CD4-positive, alpha-beta T cell treated with Interleukin-1 beta for 1 hour (primary cell): ENCODE data around the gene VPS25.
"Not testable (repeated sequence)": the region's sequence is repeated elsewhere in the genome, so short reads cannot be mapped to it uniquely, and the experiment has no call there.

Source experiments
- DNase-seq, 2 donors: peaks; one replicate each; pipeline ENCODE4 v3.0.0-alpha.2; 2020 to 2022

VPS25 gene

DNA sequence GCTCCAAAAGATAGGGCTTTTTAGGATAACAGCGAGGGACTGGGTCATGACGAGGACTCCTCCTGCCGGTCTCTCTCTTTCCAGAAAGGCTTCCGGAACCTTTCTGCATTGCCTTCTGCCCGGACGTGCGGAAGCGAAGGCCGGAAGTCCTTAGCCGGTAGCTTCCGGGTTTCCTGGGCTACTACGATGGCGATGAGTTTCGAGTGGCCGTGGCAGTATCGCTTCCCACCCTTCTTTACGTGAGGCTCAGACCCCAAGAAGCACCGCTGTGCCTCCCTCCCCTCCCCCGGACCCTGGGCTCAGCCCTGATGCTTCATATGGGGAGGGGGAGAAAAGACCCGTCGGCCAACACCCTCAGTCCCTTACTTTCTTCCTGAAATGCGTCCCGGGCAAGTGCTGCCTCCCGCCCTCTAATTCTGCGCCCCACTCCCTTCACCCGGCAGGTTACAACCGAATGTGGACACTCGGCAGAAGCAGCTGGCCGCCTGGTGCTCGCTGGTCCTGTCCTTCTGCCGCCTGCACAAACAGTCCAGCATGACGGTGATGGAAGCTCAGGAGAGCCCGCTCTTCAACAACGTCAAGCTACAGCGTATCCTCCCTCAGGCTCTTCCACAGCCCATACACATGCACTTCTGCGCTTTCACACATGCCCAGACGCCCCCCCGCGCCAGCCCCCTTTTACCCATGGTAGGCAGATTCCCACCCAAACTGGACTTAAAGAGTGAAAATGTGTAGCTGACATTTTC, at the start of gene VPS25:
VPS25 (plus strand) TSS at position 160 of the 746 bp plus-strand sequence; CDS start at position 187, 27 bp downstream.
- peak; percentile 77 to 85 for DNase-seq

DNA sequence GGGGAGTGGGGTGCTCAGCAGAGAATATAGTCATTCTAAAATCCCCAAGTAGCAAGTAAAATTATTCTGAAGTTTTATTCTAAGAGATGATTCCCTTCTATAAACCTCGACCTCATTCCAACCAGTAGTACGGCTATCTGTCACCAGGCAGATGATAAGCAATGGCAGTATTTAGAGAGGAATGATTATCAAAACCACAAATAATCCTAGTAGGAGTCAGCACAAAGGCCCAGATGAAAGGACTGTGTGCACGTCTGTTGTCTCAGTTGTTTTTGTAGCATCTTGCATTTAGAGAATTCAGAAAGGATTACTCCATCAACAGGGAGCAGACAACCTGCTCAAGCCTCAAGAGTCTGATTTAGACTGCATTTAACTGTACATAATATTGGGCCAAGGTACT, 49.6 kb upstream of the VPS25 start:
- no peak for DNase-seq

DNA sequence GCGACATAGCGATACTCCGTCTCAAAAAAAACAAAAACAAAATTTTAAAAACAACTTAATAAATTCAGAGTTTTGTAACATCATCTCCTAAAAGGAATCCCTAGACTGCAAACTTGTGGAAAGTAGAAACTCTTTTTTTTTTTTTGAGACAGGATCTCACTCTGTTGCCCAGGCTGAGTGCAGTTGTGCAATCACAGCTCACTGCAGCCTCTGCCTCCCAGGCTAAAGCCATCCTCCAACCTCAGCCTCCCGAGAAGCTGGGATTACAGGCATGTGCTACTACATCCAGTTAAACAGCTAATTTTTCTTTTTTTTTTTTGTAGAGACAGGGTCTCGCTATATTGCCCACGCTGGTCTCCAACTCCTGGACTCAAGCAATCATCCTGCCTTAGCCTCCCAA, 48.1 kb upstream of the VPS25 start:
- DNase-seq = no peak

DNA sequence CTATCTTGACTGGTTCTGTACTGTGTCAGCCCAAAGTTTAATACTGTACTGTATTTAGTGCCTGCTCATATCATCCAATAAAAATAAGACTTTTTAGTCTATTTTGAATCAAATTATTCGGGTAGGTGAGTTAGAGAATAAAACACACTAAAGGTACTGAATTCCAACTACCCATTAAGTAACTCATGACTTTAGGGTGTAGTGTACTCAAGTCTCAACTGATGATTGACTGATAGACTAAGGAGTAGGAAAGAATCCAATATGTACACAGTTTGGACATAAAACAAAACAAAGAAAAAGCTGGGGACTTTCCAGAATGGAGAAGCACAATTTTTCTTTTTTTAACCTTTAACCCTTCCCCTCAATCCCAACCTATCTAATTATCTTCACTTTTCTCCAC, 32.5 kb upstream of the VPS25 start:
- no peak for DNase-seq

DNA sequence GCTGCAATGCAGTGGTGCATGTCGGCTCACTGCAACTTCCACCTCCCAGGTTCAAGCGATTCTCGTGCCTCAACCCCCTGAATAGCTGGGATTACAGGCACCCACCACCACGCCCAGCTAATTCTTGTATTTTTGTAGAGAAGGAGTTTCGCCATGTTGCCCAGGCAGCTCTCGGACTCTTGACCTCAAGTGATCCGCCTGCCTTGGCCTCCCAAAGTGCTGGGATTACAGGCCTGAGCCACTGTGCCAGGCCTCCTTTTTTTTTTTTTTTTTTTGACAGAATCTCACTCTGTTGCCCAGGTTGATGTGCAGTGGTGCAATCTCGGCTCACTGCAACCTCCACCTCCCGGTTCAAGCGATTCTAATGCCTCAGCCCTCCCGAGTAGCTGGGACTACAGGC, 30.3 kb upstream of the VPS25 start:
- DNase-seq = not testable (repeated sequence)

DNA sequence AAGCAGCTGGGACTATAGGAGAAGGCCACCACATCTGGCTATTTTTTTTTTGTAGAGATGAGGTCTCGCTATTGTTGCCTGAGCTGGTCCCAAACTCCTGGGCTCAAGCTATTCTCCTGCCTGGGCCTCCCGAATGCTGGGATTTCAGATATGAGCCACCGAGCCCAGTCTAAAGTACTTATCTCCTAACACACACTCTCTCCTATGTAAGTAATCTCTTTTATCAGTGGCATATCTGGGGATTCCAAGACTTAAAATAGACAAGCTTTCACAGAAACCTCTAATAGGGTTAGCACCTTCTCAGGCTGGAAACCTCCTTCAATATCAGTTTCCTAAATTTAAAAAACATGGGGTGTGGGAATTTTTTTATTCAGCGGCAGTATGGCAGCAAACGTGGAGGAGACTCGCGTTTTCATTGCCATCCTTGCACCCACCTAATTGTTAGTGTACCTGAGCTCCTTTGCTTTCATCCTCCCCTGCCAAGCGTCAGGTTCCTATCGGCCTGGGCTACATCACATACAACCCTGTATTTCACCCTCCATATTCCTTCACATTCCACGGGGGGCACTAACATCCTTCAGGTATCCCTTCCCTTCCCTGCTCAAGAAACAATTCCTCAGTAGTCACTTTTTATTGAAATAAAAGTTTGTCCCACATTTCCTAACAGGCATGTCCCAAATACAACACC, 29.5 kb upstream of the VPS25 start:
- DNase-seq = no peak

DNA sequence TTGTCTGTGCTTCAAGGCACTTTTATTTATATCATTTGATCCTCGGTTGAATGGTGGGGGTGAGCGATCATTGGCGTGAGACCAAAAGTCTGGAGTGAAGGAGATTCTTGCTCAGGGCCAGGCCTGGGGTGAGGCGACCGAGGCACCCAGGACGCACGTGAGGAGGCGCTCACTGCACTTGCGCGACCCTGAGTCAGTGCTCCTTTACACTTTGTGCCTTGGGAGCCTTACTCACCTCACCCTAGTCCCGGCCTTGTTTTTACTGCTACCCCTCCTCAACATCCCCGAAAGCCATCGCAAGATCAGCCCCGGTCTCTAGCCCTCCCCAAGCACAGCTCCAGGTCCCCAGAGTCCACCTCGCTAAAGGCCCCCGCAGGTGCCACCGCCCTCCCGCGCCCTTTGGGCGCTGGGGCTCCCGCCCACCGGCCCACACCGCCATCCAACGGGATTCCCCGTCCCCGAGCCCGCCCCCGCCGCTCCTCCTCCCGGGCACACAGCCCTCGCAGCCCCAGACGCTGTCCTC, 28.9 kb upstream of the VPS25 start:
- DNase-seq = peak in 1 of 2 donors; percentile 68

DNA sequence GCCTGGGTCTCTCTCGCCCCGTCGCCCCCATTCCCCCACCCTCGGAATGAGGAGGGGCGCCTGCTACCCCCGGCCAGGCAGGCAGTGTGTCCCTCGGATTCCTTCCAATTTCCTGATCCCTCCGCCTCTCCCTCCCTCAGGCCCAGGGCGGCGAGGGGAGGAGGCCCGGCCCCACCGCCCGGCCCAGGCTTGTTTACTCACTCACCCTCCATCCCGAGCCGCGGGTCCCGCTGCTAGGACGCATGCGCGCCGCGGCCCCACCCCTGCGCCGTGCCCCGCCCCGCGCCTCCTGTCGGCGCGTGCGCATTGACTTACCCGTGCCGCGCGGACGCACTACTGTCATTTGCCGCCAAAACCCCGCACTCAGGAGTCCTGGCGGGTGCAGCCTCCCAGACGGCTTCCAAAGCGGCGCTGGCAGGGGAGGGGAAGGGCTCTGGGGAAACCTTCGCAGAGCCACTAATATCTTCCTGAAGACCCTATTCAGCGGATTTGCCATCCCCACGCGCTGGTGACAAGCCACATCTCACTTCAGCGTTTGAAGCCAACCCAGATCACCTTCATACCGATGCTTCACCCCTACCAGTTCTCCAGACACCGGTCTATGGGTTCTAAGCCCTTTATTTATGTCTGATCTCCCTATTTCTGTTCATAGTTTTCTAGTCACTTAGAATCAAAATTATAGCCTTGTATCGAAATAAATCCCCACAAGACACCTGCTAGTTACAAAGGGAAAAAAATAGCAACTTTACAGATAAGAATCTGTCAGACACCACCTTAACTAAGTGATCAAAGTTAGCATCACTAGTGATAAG, 28.2 kb upstream of the VPS25 start, which contains the start of gene EZH1:
EZH1 (minus strand) TSS at position 235 of the 812 bp plus-strand sequence. CDS start 16,099 bp downstream, outside the sequence.
- DNase-seq = peak; percentile 94

DNA sequence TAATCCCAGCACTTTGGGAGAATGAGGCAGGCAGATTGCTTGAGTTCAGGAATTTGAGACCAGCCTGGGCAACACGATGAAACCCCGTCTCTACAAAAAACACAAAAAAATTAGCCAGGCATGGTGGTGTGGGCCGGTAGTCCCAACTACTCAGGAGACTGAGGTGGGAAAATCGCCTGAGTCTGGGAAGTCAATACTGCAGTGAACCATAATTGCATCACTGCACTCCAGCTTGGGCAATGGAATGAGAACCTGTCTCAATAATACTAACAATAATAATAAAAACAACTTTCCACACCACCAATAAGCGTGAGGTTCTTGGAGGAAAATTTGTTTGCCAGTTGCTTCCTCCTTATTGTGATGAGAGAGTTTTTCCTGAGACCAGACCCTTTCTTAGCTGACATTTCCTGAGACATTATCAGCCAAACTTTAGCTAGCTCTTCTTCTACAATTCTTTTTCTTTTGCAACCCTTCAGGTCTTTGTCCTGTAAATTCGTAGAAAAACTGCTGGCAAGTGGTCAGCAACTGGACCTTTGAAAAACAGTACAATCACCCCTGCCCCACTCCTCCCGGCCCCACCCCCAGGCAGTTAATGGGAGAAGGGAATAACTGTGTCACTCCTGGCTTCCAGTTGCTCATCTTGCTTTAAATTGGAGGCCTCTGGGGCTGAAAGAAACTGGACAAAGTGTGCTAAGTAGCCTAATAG, 24.9 kb upstream of the VPS25 start:
- no peak for DNase-seq

DNA sequence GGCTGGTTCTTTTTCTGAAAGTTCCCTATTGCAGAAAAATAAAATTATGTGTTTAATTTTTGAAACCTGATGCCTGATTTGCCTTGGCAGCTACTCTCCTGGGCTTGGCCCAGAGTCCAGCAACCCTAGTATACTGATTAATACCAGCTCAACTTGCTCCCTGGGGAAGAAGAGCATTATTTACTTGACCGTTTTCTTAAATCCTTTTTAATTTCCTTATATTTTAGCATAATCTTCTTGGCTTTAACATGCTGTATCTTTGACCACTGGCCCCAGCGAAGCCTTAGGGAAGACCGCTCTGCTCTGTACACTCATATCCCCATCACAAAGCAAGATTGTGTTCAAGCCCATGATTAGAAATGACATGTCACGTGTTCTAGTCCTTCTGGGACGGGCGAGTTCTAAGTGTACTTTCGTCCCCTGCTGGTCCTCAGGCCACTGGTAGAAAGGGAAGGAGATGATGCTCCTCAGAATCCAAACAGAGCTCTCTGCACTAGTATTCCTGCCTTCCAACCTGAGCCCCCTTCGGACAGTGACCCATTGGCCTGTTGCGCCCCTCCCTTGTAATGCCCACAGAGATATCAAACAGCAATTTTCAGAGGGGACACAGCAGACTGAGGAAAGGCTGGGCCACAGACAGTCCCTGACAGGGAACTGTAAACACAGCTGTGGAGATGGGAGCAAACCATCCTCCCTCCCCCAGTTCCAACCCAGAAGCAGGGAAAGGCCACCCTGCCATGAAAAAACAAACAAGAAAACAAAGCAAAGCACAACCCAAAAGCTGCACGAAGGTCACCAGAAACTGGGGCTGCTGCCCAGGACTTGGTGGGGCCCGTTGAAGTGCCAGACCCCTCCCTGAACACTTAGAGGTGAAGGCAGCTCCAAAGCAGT, 24.1 kb upstream of the VPS25 start:
- DNase-seq = no peak

DNA sequence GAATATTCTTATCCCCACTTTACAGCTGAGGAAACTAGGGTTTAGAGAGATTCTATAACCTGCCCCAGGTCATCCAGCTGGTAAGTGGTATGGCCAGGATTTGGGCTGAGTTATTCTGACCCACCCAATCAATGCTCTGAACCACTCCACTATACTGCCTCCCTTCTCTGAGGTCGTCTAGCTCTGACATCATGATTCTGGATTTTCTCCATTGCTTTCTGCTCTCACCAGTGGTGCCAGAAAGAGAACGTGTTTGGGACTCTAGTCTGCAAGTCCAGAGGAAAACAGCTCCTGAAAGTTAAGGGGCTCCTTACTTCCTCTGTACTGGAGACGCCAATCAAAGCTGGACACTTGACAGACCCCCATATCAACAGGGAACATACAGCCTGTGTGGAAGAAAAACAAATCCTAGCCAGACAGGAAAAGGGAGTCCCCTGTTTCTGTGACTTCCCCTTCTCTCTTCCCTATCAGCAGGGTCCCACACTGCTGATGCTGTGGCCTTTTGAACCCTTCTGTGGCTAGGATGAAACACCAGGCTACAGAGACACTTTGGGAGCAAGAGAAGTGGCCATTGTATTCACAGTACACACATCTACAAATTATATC, 22.4 kb upstream of the VPS25 start:
- peak in 1 of 2 donors; percentile 5 for DNase-seq

DNA sequence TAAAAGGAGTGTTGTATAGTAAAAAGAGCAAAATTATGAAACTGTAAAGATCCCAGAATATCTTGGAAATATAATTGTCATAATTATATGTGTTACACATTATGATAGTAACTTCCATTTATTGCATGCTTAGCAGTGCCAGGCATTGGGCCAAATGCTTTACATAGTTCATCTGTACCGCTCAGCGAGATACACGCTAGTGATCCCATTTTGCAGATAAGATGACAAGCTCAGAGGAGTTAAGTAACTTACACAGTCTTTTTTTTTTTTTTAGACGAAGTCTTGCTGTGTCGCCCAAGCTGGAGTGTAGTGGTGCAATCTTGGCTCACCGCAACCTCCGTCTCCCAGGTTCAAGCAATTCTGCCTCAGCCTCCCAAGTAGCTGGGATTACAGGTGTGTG, 21.6 kb upstream of the VPS25 start:
- DNase-seq = no peak

DNA sequence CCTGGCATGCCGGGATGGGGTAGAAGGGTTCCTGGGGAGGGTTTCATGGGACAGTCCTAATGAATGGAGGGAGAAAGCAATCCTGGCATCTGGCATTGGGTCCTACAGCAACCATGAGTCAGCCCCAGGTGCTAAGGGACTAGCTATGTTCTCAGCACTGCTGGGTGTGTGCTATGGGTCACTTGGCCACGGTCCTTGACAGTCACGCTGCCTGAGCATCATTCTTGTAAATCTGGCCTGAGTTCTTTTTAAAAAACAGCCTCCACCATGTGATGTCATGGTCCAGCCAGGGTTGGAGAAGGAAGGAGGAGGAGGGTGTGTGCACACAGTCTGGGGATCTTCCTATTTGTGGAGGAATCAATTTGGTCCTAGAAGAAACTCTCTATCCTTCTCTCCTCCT, 18.5 kb upstream of the VPS25 start:
- DNase-seq = no peak

DNA sequence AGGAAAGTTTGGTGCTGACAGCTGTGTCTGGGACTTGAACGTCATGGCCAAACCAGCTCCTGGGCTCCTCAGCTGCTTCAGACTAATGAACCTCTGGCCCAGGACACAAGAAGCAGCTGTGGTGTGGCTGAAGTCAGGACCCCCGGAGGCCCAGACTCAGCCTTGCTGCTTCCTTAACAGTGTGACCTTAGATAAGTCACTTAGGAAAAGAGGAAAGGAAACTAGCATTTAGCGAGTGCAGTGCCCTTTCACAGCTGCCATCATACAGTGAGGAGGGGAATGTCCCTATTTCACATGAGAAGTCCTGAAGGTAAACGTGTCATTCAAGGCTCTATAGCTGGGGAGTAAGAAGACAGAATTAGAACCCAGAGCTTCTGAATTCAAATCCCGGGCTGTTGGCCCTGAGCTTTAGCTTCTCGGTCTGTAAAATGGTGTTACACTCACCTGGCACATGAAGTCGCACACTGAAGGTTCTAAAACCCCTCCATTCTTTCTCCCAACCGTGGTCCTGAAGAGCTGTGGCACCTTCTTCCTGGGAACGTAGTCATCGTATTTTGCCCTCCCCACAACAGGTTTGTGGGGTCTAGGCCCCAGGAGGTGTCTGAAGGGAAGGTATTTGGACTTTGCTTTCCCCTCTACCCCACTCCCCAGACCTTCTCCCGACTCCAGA, 13.1 kb upstream of the VPS25 start:
- peak in 1 of 2 donors; percentile 44 for DNase-seq

DNA sequence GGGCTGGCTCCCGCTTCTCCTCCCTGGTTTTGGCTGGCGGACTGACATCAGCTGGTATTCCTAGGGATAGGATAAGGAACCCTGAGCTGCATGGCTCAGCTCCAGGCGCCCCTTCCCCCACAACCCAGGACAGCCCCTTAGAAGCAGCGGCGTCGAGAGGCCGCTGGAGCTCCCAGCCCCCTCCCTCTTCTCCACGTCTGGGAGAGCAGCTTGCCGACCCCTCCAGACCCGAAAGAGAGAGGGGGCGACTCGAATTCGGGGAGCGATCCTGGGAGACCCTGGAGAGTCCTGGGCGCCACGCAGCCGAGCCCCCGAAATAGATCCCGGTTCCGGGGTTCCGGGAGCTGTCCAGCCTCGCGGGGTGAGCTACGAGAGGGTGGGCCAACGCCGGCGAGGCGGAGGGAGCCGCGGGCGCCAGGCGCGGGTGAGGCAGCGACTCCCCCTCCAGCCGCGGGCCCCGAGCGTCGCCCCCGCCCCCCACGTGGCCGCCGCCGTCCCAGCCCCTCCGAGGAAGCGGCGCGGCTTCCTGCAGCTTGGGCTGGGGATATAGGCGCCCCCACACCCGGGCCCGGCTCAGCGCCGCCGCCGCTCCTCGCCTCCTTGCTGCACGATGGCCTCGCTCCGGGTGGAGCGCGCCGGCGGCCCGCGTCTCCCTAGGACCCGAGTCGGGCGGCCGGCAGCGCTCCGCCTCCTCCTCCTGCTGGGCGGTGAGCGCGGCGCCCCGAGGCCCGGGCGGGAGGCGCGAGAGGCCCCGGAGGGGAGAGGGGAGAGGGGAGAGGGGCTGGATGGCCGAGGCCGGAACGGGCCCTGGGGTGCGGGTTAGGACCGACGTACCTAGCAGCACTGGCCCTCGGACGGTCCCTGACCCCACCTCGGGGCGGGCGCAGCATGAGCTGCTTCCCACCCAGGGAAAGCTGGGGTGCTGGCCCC, 12.3 kb upstream of the VPS25 start, which contains the start of gene RAMP2:
RAMP2 (plus strand) TSS at position 576 of the 930 bp plus-strand sequence; CDS start at position 611, 35 bp downstream.
- DNase-seq = no peak

DNA sequence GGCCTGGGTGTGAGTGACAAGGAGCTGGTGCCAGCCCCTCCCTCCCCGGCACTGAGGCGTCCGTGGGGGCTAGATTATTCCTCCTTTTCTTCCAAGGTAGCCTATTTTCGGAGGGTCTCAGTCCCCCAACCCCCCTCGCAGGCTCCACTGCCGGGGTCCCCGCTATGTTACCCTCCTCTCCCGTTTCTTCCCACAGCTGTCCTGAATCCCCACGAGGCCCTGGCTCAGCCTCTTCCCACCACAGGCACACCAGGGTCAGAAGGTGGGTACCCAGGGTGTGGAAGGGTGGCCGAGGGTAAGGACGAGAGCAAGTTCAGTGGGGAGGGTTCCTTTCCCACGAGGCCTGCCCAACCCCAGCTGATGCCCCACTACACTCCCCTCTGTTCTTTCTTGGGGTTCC, 11.6 kb upstream of the VPS25 start:
- no peak for DNase-seq

DNA sequence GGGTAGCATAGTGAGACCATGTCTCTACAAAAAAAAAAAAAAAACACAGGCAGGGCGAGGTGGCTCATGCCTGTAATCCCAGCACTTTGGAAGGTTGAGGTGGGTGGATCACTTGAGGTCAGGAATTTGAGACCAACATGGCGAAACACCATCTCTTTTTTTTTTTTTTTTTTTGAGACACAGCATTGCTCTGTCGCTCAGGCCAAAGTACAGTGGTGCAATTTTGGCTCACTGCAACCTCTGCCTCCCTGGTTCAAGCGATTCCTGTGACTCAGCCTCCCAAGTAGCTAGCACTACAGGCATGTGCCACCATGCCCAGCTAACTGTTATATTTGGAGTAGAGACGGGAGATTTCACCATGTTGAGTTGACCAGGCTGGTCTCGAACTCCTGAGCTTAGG, 7.1 kb upstream of the VPS25 start:
- no peak for DNase-seq

DNA sequence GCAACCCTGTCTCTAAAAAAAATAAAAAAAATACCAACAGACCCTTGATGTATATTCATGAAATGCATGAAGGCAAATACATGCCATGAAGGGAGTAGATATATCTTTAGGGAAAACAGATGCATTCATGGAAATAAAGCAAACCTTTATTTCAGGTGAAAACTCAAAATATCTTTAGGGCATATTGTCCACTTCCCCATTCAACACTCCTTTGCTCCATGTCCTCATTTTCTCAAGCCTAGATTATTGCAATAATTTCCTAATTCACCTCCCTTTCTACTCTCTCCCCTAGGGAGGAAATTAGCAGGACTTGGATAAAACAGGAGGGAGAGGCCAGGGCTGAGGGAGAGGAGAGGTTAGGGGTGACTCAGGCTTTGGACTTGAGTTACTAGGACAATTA, 5.7 kb upstream of the VPS25 start:
- DNase-seq = no peak

DNA sequence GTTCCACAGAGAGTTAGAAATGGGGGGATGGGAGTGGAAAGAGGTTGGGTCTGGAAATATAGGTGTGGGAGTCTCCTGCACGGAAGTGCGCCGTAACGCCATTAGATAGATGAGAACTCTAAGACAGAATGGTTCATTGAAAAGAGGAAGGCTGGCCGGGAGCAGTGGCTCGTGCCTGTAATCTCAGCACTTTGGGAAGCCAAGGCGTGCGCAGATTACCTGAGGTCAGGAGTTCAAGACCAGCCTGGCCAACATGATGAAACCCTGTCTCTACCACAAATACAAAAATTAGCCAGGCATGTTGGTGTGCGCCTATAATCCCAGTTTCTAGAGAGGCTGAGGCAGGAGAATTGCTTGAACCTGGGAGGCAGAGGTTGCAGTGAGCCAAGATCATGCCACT, 5.2 kb upstream of the VPS25 start:
- not testable (repeated sequence) for DNase-seq
